Neural progenitor cell (in vitro differentiated cells): ENCODE data around the gene FSTL4. TPM values are rescaled to one million over a fixed set of nuclear protein-coding genes. Genes with fewer than 3 reads are reported as not detected.
A peak's percentile ranks its signal among the peaks of the same experiment; 100 is the strongest.

Source experiments
- DNase-seq: peaks from one replicate; pipeline ENCODE4 v3.0.0-alpha.2; 2016; ENCODE audit warnings: low spot score
- H2AFZ ChIP-seq: fragments of 200-600 bp; sonication (generic); replicated peaks from 2 replicates; pipeline ENCODE4 v1.6.1; 2016; ENCODE audit warnings: antibody characterized with exemption
- H3F3A ChIP-seq: fragments of 200-600 bp; sonication (generic); 2 replicates; pipeline ENCODE4 v1.6.1; 2016; ENCODE audit warnings: antibody characterized with exemption, low read depth
- H3K27ac ChIP-seq: fragments of 200-600 bp; sonication (generic); 2 replicates; pipeline ENCODE4 v1.5.1; 2016; ENCODE audit warnings: mild to moderate bottlenecking
- H3K27me3 ChIP-seq: fragments of 200-600 bp; sonication (generic); 2 replicates; pipeline ENCODE4 v1.6.1; 2016; ENCODE audit warnings: mild to moderate bottlenecking, moderate library complexity
- H3K36me3 ChIP-seq: fragments of 200-600 bp; sonication (generic); 2 replicates; pipeline ENCODE4 v1.5.1; 2016
- H3K4me1 ChIP-seq: fragments of 200-600 bp; sonication (generic); 2 replicates; pipeline ENCODE4 v1.6.1; 2016; ENCODE audit warnings: mixed run types
- H3K4me2 ChIP-seq: fragments of 200-600 bp; sonication (generic); 2 replicates; pipeline ENCODE4 v1.6.1; 2016
- H3K4me3 ChIP-seq: fragments of 200-600 bp; sonication (generic); 2 replicates; pipeline ENCODE4 v1.5.1; 2016
- H3K79me2 ChIP-seq: fragments of 200-600 bp; sonication (generic); 2 replicates; pipeline ENCODE4 v1.6.1; 2016; ENCODE audit warnings: low read depth
- H3K9ac ChIP-seq: fragments of 200-600 bp; sonication (generic); 2 replicates; pipeline ENCODE4 v1.6.1; 2016
- H3K9me3 ChIP-seq: fragments of 200-600 bp; sonication (generic); 2 replicates; pipeline ENCODE4 v1.5.1; 2016; ENCODE audit warnings: low read depth
- H4K20me1 ChIP-seq: fragments of 200-600 bp; sonication (generic); 2 replicates; pipeline ENCODE4 v1.6.1; 2016; ENCODE audit warnings: low read depth
- H3K27ac Mint-ChIP-seq: 3 replicates; pipeline ENCODE4 v1.8.0; 2021; ENCODE audit warnings: mixed read lengths
- H3K27me3 Mint-ChIP-seq: 2 replicates; pipeline ENCODE4 v1.8.0; 2022; ENCODE audit warnings: low read depth, mild to moderate bottlenecking, inconsistent platforms, moderate library complexity, mixed read lengths; ENCODE audit not compliant: insufficient read depth
- H3K36me3 Mint-ChIP-seq: 3 replicates; pipeline ENCODE4 v1.8.0; 2021; ENCODE audit warnings: mixed read lengths
- H3K4me1 Mint-ChIP-seq: 3 replicates; pipeline ENCODE4 v1.8.0; 2021; ENCODE audit warnings: mixed read lengths
- H3K4me3 Mint-ChIP-seq: 3 replicates; pipeline ENCODE4 v1.8.0; 2021; ENCODE audit warnings: mild to moderate bottlenecking, moderate library complexity, mixed read lengths
- H3K9me3 Mint-ChIP-seq: 3 replicates; pipeline ENCODE4 v1.8.0; 2020; ENCODE audit warnings: mixed read lengths
- EZH2 ChIP-seq: fragments of 200-600 bp; sonication (generic); IDR thresholded peaks from 2 replicates; pipeline ENCODE4 v1.6.1; 2017; ENCODE audit warnings: antibody characterized with exemption, mild to moderate bottlenecking, moderate library complexity
- EZH2phosphoT487 ChIP-seq: fragments of 200-600 bp; sonication (generic); IDR thresholded peaks from 2 replicates; pipeline ENCODE4 v1.6.1; 2017; ENCODE audit warnings: antibody characterized with exemption
- total RNA-seq: library from RNA; depleted of rRNA; stranded (reverse); fragments of >200 nt; gene quantifications from 2 replicates; pipeline ENCODE4 v1.2.3, GENCODE V29; 2015; ENCODE audit warnings: low replicate concordance
- TF ChIP-seq, protein P1 (sequence below): fragments of 200-600 bp; sonication (generic); IDR thresholded peaks from 2 replicates; pipeline ENCODE4 v1.5.1; 2017; ENCODE audit warnings: antibody characterized with exemption, mild to moderate bottlenecking

FSTL4 gene
- total RNA-seq, 1 donor from 2014 or later: 0.95 TPM

DNA sequence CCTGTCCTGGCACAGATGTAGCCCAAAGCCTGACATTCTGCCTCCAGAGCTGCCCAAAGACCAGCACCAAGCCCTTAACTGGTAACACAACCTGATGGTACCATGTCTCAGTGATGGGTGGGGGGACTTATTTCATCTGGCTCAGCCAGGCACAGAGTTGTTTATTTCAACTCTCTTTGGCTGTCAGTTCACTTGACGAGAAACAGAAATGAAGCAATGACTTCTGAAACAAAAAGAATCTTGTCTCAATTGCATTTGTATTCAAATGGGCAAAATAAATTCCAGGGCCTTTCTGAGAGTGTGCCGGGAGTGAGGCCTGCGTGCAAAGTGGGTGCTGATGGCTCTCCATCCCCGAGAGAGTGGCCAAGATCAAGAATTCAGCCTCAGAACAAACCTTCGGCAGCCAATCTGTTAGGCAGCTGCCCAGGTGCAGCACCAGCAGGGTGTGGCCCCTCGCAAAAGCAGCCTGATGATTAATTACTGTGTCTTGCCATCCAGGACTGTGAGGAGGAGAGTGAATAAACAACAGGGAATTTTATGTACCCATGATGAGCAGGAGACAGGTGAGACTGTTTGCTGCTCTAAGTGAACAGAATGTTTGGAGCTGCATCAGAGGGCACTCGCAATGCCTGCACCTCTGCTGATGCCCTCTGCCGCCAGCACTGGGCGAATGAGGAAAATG is 322.5 kb downstream of the FSTL4 start:
- Histone ChIP-seq H3K79me2 (no peaks in the 10 kb centered on the region), H3K9ac (no peak overlapping the region)
- no peaks in the 10 kb centered on the region for H3K9me3 Mint-ChIP-seq

DNA sequence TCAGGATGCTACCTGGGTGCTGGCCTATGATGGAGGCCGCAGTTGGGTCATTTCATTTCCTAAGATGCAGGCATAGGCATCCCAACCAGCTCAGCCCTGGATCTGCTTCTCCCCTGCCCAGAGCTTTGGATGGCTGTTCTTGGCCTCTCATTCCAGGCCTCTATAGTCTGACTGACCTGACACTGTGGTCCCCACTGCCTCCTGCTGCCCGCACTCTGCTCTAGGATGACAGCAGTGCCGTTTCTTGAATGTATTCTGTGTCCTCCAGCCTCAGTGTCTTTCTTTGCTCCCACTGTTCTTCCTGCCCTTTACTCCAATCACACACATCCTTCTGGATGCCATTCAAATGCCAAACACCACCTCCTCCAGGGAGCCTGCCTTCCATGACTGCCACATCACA is 324.8 kb downstream of the FSTL4 start:
- H3K4me1 Mint-ChIP-seq: peaks cover 14% of the 10 kb centered on the region
- no peak overlapping the region for H3K27ac Mint-ChIP-seq
- Histone ChIP-seq H2AFZ (no peak overlapping the region), H3K4me2 (no peak overlapping the region), H3K79me2 (no peaks in the 10 kb centered on the region), H3K27ac (no peak overlapping the region), H3K36me3 (no peaks in the 10 kb centered on the region), H3F3A (no peaks in the 10 kb centered on the region), H3K27me3 (no peaks in the 10 kb centered on the region), H3K9me3 (no peaks in the 10 kb centered on the region), H4K20me1 (no peaks in the 10 kb centered on the region), H3K4me3 (no peak overlapping the region), H3K9ac (no peak overlapping the region), H3K4me1 (no peaks in the 10 kb centered on the region)
- DNase-seq: peak; percentile 75
- TF ChIP-seq EZH2phosphoT487: no peak
- TF ChIP-seq, protein P1, sequence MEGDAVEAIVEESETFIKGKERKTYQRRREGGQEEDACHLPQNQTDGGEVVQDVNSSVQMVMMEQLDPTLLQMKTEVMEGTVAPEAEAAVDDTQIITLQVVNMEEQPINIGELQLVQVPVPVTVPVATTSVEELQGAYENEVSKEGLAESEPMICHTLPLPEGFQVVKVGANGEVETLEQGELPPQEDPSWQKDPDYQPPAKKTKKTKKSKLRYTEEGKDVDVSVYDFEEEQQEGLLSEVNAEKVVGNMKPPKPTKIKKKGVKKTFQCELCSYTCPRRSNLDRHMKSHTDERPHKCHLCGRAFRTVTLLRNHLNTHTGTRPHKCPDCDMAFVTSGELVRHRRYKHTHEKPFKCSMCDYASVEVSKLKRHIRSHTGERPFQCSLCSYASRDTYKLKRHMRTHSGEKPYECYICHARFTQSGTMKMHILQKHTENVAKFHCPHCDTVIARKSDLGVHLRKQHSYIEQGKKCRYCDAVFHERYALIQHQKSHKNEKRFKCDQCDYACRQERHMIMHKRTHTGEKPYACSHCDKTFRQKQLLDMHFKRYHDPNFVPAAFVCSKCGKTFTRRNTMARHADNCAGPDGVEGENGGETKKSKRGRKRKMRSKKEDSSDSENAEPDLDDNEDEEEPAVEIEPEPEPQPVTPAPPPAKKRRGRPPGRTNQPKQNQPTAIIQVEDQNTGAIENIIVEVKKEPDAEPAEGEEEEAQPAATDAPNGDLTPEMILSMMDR: peak; percentile 66
- H3K9me3 Mint-ChIP-seq: no peaks in the 10 kb centered on the region
- peaks cover 2% of the 10 kb centered on the region for H3K27me3 Mint-ChIP-seq
- no peaks in the 10 kb centered on the region for H3K36me3 Mint-ChIP-seq
- H3K4me3 Mint-ChIP-seq: no peak overlapping the region

More for the DNA sequence above, 322.5 kb downstream of the FSTL4 start:
- peaks cover 2% of the 10 kb centered on the region for H3K27me3 Mint-ChIP-seq
- no peak overlapping the region for H3K27ac ChIP-seq
- H3K4me1 ChIP-seq: no peaks in the 10 kb centered on the region
- no peak overlapping the region for H3K4me2 ChIP-seq
- H3F3A ChIP-seq: no peaks in the 10 kb centered on the region
- no peak overlapping the region for H3K4me3 ChIP-seq
- no peak for DNase-seq
- no peak overlapping the region for H3K4me3 Mint-ChIP-seq
- H3K4me1 Mint-ChIP-seq: peaks cover 14% of the 10 kb centered on the region
- no peak overlapping the region for H2AFZ ChIP-seq
- H3K36me3 ChIP-seq: no peaks in the 10 kb centered on the region
- H4K20me1 ChIP-seq: no peaks in the 10 kb centered on the region
- TF ChIP-seq EZH2 (no peak), EZH2phosphoT487 (no peak)
- TF ChIP-seq, protein P1: no peak
- H3K27ac Mint-ChIP-seq: peak overlapping the region; percentile 18
- H3K36me3 Mint-ChIP-seq: no peaks in the 10 kb centered on the region
- no peaks in the 10 kb centered on the region for H3K9me3 ChIP-seq
- H3K27me3 ChIP-seq: no peaks in the 10 kb centered on the region

DNA sequence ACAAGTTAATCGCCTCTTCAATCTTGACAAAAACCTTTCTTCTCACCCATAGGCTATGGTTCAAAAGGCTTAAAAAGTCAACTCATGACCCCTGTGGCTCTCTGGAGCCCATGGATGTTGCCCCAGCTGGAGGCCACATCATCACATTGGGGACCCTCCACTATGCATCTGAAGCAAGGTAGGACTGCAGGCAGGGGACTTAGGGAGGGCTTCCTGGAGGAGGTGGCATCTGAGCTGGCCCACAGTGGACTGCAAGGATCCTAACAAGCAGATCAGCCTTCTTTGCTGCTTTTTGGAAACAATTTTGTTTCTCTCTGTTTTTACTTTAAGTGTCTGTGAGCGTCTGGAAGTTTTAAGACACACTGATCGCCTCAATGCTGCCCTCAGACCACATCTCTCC is 325.9 kb downstream of the FSTL4 start:
- H3K4me3 Mint-ChIP-seq: no peak overlapping the region
- H3K4me1 Mint-ChIP-seq: peaks cover 14% of the 10 kb centered on the region
- no peak overlapping the region for H3K27ac ChIP-seq
- no peaks in the 10 kb centered on the region for H3K9me3 Mint-ChIP-seq
- H3K27me3 ChIP-seq: no peaks in the 10 kb centered on the region
- no peaks in the 10 kb centered on the region for H3K36me3 Mint-ChIP-seq
- no peaks in the 10 kb centered on the region for H3K79me2 ChIP-seq
- no peaks in the 10 kb centered on the region for H3K4me1 ChIP-seq
- H3K27me3 Mint-ChIP-seq: peaks cover 2% of the 10 kb centered on the region
- no peak overlapping the region for H3K4me2 ChIP-seq
- no peak overlapping the region for H3K4me3 ChIP-seq
- H2AFZ ChIP-seq: no peak overlapping the region
- no peak for DNase-seq
- H3K9me3 ChIP-seq: no peaks in the 10 kb centered on the region
- H4K20me1 ChIP-seq: no peaks in the 10 kb centered on the region
- TF ChIP-seq, protein P1: no peak
- TF ChIP-seq EZH2: no peak
- TF ChIP-seq EZH2phosphoT487: no peak
- no peaks in the 10 kb centered on the region for H3K36me3 ChIP-seq
- H3K27ac Mint-ChIP-seq: no peak overlapping the region
- no peak overlapping the region for H3K9ac ChIP-seq
- H3F3A ChIP-seq: no peaks in the 10 kb centered on the region
